GM12878 (cell line): Measurements from ENCODE around the gene IL16. TPM values are rescaled to one million over a fixed set of nuclear protein-coding genes. Genes with fewer than 3 reads are reported as not detected.

ENCODE experiments used
- BACH1 ChIP-seq: fragments of 450-650 bp; IDR thresholded peaks from 2 replicates; pipeline ENCODE4 v1.6.1; 2017; ENCODE audit warnings: mild to moderate bottlenecking, borderline replicate concordance
- NR2C1 ChIP-seq: fragments of 450-650 bp; IDR thresholded peaks from 2 replicates; pipeline ENCODE4 v1.6.1; 2017; ENCODE audit warnings: antibody characterized with exemption, mild to moderate bottlenecking, moderate library complexity
- POLR2AphosphoS2 ChIP-seq: IDR thresholded peaks from 2 replicates; pipeline ENCODE4 v1.6.1; 2011; ENCODE audit warnings: low read depth, mild to moderate bottlenecking, low read length, improper control_type of control experiment, moderate library complexity
- SP1 ChIP-seq: IDR thresholded peaks from one replicate; pipeline ENCODE4 v1.6.1; 2011; ENCODE audit warnings: low read depth, low read length
- YY1 ChIP-seq: IDR thresholded peaks from 2 replicates; pipeline ENCODE4 v1.6.1; 2011; ENCODE audit warnings: low read depth, mild to moderate bottlenecking, low read length
- polyA plus RNA-seq, 11 experiments: library from polyadenylated mRNA; depleted of rRNA in 4 of 11; unstranded in 6 of 11; stranded (reverse) in 5 of 11; fragments of >200 nt; fragmentation: Nextera tagmentation in 4 of 11; fragmentation: Illumina TruSeq in 1 of 11; extraction: Ambion mirVana in 4 of 11; extraction: Trizol in 1 of 11; gene quantifications; 1 replicate in 1 of 11; 2 replicates in 10 of 11; pipeline versions ENCODE4 v1.2.1 to v1.2.3, GENCODE V29; 2011 to 2016; ENCODE audit warnings: inconsistent platforms in 2 of 11, missing spikeins in 2 of 11, low read depth in 1 of 11
- total RNA-seq, 4 experiments: library from RNA; depleted of rRNA in 3 of 4; stranded (reverse); fragments of >200 nt in 3 of 4; fragmentation: Illumina TruSeq in 1 of 4; extraction: Trizol in 1 of 4; gene quantifications; 2 replicates each; pipeline versions ENCODE4 v1.2.1 to v1.2.3, GENCODE V29; 2013 to 2021
- TF ChIP-seq, protein P1 (sequence below): fragments of 450-650 bp; IDR thresholded peaks from 2 replicates; pipeline ENCODE4 v1.6.1; 2016; ENCODE audit warnings: mild to moderate bottlenecking
- TF ChIP-seq, protein P2 (sequence below): IDR thresholded peaks from 2 replicates; pipeline ENCODE4 v1.6.1; 2012; ENCODE audit warnings: improper control_type of control experiment, low read depth, low read length; ENCODE audit not compliant: insufficient replicate concordance
- TF ChIP-seq, protein P3 (sequence below): IDR thresholded peaks from 2 replicates; pipeline ENCODE4 v1.6.1; 2012; ENCODE audit warnings: mild to moderate bottlenecking, low read depth, low read length

The IL16 gene
- total and polyA plus RNA-seq, 10 of the 15 experiments (the other 5 are each of a cell fraction or from before 2014, with no cell fraction given), result 21.7 to 206 (median 44.5) TPM

DNA sequence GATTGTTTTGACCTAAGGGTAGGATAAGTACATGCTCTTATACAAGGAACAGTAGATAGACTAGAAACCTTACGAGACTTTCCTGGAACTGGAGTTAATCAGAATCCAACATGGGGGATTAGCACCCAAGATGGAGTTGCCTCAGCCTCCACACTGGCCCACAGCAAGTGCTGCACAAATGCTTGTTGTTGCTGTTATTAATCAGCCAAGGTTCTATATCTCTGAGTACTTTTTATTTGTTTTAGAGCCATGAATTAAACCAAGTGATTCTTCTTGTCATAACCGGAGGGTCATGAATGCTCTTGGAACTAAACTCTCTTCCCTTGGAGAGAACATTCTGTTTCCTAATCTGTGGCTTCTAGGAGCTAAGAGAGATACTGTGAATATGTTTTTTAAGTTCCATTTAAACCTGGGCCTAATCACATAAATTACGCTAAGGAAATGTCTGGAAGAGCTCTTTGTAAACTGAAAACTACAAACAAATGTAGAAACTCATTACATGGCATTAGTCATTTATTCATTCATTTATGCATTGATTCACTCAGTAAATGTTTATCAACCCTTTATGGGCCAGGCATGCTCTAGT is 5.7 kb upstream of the IL16 start (continued):
- no peak for TF ChIP-seq SP1
- TF ChIP-seq BACH1, result no peak
- TF ChIP-seq, protein P1, sequence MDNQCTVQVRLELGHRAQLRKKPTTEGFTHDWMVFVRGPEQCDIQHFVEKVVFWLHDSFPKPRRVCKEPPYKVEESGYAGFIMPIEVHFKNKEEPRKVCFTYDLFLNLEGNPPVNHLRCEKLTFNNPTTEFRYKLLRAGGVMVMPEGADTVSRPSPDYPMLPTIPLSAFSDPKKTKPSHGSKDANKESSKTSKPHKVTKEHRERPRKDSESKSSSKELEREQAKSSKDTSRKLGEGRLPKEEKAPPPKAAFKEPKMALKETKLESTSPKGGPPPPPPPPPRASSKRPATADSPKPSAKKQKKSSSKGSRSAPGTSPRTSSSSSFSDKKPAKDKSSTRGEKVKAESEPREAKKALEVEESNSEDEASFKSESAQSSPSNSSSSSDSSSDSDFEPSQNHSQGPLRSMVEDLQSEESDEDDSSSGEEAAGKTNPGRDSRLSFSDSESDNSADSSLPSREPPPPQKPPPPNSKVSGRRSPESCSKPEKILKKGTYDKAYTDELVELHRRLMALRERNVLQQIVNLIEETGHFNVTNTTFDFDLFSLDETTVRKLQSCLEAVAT, result no peak
- TF ChIP-seq POLR2AphosphoS2, result no peak
- TF ChIP-seq, protein P2, sequence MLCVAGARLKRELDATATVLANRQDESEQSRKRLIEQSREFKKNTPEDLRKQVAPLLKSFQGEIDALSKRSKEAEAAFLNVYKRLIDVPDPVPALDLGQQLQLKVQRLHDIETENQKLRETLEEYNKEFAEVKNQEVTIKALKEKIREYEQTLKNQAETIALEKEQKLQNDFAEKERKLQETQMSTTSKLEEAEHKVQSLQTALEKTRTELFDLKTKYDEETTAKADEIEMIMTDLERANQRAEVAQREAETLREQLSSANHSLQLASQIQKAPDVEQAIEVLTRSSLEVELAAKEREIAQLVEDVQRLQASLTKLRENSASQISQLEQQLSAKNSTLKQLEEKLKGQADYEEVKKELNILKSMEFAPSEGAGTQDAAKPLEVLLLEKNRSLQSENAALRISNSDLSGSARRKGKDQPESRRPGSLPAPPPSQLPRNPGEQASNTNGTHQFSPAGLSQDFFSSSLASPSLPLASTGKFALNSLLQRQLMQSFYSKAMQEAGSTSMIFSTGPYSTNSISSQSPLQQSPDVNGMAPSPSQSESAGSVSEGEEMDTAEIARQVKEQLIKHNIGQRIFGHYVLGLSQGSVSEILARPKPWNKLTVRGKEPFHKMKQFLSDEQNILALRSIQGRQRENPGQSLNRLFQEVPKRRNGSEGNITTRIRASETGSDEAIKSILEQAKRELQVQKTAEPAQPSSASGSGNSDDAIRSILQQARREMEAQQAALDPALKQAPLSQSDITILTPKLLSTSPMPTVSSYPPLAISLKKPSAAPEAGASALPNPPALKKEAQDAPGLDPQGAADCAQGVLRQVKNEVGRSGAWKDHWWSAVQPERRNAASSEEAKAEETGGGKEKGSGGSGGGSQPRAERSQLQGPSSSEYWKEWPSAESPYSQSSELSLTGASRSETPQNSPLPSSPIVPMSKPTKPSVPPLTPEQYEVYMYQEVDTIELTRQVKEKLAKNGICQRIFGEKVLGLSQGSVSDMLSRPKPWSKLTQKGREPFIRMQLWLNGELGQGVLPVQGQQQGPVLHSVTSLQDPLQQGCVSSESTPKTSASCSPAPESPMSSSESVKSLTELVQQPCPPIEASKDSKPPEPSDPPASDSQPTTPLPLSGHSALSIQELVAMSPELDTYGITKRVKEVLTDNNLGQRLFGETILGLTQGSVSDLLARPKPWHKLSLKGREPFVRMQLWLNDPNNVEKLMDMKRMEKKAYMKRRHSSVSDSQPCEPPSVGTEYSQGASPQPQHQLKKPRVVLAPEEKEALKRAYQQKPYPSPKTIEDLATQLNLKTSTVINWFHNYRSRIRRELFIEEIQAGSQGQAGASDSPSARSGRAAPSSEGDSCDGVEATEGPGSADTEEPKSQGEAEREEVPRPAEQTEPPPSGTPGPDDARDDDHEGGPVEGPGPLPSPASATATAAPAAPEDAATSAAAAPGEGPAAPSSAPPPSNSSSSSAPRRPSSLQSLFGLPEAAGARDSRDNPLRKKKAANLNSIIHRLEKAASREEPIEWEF, result no peak
- TF ChIP-seq NR2C1, result no peak
- TF ChIP-seq YY1, result no peak
- TF ChIP-seq, protein P3, sequence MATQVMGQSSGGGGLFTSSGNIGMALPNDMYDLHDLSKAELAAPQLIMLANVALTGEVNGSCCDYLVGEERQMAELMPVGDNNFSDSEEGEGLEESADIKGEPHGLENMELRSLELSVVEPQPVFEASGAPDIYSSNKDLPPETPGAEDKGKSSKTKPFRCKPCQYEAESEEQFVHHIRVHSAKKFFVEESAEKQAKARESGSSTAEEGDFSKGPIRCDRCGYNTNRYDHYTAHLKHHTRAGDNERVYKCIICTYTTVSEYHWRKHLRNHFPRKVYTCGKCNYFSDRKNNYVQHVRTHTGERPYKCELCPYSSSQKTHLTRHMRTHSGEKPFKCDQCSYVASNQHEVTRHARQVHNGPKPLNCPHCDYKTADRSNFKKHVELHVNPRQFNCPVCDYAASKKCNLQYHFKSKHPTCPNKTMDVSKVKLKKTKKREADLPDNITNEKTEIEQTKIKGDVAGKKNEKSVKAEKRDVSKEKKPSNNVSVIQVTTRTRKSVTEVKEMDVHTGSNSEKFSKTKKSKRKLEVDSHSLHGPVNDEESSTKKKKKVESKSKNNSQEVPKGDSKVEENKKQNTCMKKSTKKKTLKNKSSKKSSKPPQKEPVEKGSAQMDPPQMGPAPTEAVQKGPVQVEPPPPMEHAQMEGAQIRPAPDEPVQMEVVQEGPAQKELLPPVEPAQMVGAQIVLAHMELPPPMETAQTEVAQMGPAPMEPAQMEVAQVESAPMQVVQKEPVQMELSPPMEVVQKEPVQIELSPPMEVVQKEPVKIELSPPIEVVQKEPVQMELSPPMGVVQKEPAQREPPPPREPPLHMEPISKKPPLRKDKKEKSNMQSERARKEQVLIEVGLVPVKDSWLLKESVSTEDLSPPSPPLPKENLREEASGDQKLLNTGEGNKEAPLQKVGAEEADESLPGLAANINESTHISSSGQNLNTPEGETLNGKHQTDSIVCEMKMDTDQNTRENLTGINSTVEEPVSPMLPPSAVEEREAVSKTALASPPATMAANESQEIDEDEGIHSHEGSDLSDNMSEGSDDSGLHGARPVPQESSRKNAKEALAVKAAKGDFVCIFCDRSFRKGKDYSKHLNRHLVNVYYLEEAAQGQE, result no peak
